Activated T-helper 1 cell treated with anti-CD3 and anti-CD28 coated beads, Interleukin-12 subunit alpha, Interleukin-12 subunit beta, Interleukin-2, Interleukin-4 antibody, amounts not matched to agents 30 ng/mL and 10 ng/mL and 1 ng/mL, durations not matched to agents 14 hours and 24 hours and 36 hours (primary cell): ENCODE results near the gene CLDN15. TPM values are rescaled to one million over a fixed set of nuclear protein-coding genes. Genes with fewer than 3 reads are reported as not detected.

ENCODE experiments used
- DNase-seq: peaks from one replicate; pipeline ENCODE4 v3.0.0; 2021; ENCODE audit warnings: low spot score
- H3K27ac Mint-ChIP-seq: one replicate; pipeline ENCODE4 v1.8.0; 2021; ENCODE audit warnings: mild to moderate bottlenecking, mixed read lengths
- H3K27me3 Mint-ChIP-seq: one replicate; pipeline ENCODE4 v1.8.0; 2022; ENCODE audit warnings: mild to moderate bottlenecking, moderate library complexity, mixed read lengths; ENCODE audit not compliant: insufficient read depth
- H3K36me3 Mint-ChIP-seq: one replicate; pipeline ENCODE4 v1.8.0; 2021; ENCODE audit warnings: low read depth, mixed read lengths
- H3K4me1 Mint-ChIP-seq: one replicate; pipeline ENCODE4 v1.8.0; 2021; ENCODE audit warnings: low read depth, mixed read lengths
- H3K4me3 Mint-ChIP-seq: one replicate; pipeline ENCODE4 v1.8.0; 2021; ENCODE audit warnings: mild to moderate bottlenecking, moderate library complexity, mixed read lengths
- H3K9me3 Mint-ChIP-seq: one replicate; pipeline ENCODE4 v1.8.0; 2021; ENCODE audit warnings: mixed read lengths
- intact Hi-C: fragments of 100-400 bp; cut with micrococcal nuclease; formaldehyde crosslinking; loops from one replicate; pipeline ENCODE4 v1.15.1; 2024
- total RNA-seq: library from RNA; stranded (reverse); gene quantifications from 2 replicates; pipeline ENCODE4 v1.2.3, GENCODE V29; 2022

The CLDN15 gene
- total RNA-seq, 1 donor from 2014 or later: 19.0 TPM

GRCh38 chr7:101197991-101198390, 39.6 kb downstream of the CLDN15 start:
- DNase-seq: no peak
- Mint-ChIP-seq H3K27ac (no peak overlapping the region), H3K27me3 (peaks cover 26% of the 10 kb centered on the region), H3K4me3 (no peak overlapping the region), H3K9me3 (no peaks in the 10 kb centered on the region), H3K36me3 (no peaks in the 10 kb centered on the region), H3K4me1 (no peaks in the 10 kb centered on the region)
- intact Hi-C loops: no loop called here

- peaks cover 18% of the 10 kb centered on the region for H3K27me3 Mint-ChIP-seq
- no peak overlapping the region for H3K27ac Mint-ChIP-seq
- DNase-seq: no peak
- H3K36me3 Mint-ChIP-seq: no peaks in the 10 kb centered on the region
- intact Hi-C loops: no loop called here
- no peak overlapping the region for H3K4me3 Mint-ChIP-seq
- H3K4me1 Mint-ChIP-seq: peaks cover 5% of the 10 kb centered on the region
- no peaks in the 10 kb centered on the region for H3K9me3 Mint-ChIP-seq
Measured at GRCh38 chr7:101195884-101196283, 41.7 kb downstream of the CLDN15 start.

GRCh38 chr7:101189109-101189508, 48.5 kb downstream of the CLDN15 start:
- no peak for DNase-seq
- Mint-ChIP-seq H3K27ac (no peak overlapping the region), H3K9me3 (no peaks in the 10 kb centered on the region), H3K36me3 (no peaks in the 10 kb centered on the region), H3K27me3 (peaks cover 12% of the 10 kb centered on the region), H3K4me1 (peaks cover 5% of the 10 kb centered on the region), H3K4me3 (no peak overlapping the region)
- intact Hi-C loops: no loop called here

- Mint-ChIP-seq H3K36me3 (no peaks in the 10 kb centered on the region), H3K4me1 (peaks cover 9% of the 10 kb centered on the region), H3K4me3 (no peak overlapping the region), H3K9me3 (no peaks in the 10 kb centered on the region), H3K27ac (no peak overlapping the region), H3K27me3 (peaks cover 17% of the 10 kb centered on the region)
- intact Hi-C loops: no loop called here
- no peak for DNase-seq
Measured at GRCh38 chr7:101186844-101187428, 50.7 kb downstream of the CLDN15 start.

- no peaks in the 10 kb centered on the region for H3K9me3 Mint-ChIP-seq
- peaks cover 9% of the 10 kb centered on the region for H3K4me1 Mint-ChIP-seq
- no peak overlapping the region for H3K27ac Mint-ChIP-seq
- H3K36me3 Mint-ChIP-seq: no peaks in the 10 kb centered on the region
- no peak for DNase-seq
- peaks cover 20% of the 10 kb centered on the region for H3K27me3 Mint-ChIP-seq
- intact Hi-C loops: no loop called here
- H3K4me3 Mint-ChIP-seq: no peak overlapping the region
Measured at GRCh38 chr7:101186194-101186593, 51.4 kb downstream of the CLDN15 start.

GRCh38 chr7:101185258-101185839, 52.3 kb downstream of the CLDN15 start:
- H3K27me3 Mint-ChIP-seq: peaks cover 27% of the 10 kb centered on the region
- no peak overlapping the region for H3K4me3 Mint-ChIP-seq
- no peaks in the 10 kb centered on the region for H3K36me3 Mint-ChIP-seq
- no peaks in the 10 kb centered on the region for H3K9me3 Mint-ChIP-seq
- intact Hi-C loops: no loop called here
- H3K27ac Mint-ChIP-seq: no peak overlapping the region
- H3K4me1 Mint-ChIP-seq: peaks cover 9% of the 10 kb centered on the region
- no peak for DNase-seq

Other genes with a start within 250 kb of the CLDN15 start
- gene MUC17, start 217.7 kb downstream of the CLDN15 start, total RNA-seq: 0.02 TPM in 1 of 2 replicates, not detected in the other
- 41.2 and 45.7 TPM in 2 replicates for gene TRIM56, start 152.3 kb downstream of the CLDN15 start, total RNA-seq
- 0.36 and 0.47 TPM in 2 replicates for gene SERPINE1, start 110.7 kb downstream of the CLDN15 start, total RNA-seq
- 45.7 and 53.3 TPM in 2 replicates for gene AP1S1, start 83.3 kb downstream of the CLDN15 start, total RNA-seq
- gene VGF, start 72.2 kb downstream of the CLDN15 start, total RNA-seq: 0.10 and 0.21 TPM in 2 replicates
- 0.08 TPM in 1 of 2 replicates, not detected in the other for gene NAT16, start 57.5 kb downstream of the CLDN15 start, total RNA-seq
- gene MOGAT3, start 36.8 kb downstream of the CLDN15 start, total RNA-seq: not detected in 2 replicates
- 65.2 and 68.9 TPM in 2 replicates for gene PLOD3, start 20.2 kb downstream of the CLDN15 start, total RNA-seq
- 49.7 and 53.4 TPM in 2 replicates for gene ZNHIT1, start 19.6 kb downstream of the CLDN15 start, total RNA-seq
- gene FIS1, start 7.3 kb upstream of the CLDN15 start, total RNA-seq: 138 and 143 TPM in 2 replicates
- 4.4 and 5.5 TPM in 2 replicates for gene IFT22, start 84.0 kb upstream of the CLDN15 start, total RNA-seq
- not detected in 2 replicates for gene COL26A1, start 125.1 kb upstream of the CLDN15 start, total RNA-seq